Measurements from ENCODE around the gene DGKQ.

GRCh38 chr4:1004557-1005485 is 31.5 kb upstream of the DGKQ start:
- TF ChIP-seq EZH2 (IDR thresholded peaks at IDR 0.05) (no peak), CTCF (IDR thresholded peaks at IDR 0.05) (no peak), EZH2phosphoT487 (IDR thresholded peaks at IDR 0.05) (no peak)
